Measurements from ENCODE around the gene BCL7B.

Gene BCL7B

DNA sequence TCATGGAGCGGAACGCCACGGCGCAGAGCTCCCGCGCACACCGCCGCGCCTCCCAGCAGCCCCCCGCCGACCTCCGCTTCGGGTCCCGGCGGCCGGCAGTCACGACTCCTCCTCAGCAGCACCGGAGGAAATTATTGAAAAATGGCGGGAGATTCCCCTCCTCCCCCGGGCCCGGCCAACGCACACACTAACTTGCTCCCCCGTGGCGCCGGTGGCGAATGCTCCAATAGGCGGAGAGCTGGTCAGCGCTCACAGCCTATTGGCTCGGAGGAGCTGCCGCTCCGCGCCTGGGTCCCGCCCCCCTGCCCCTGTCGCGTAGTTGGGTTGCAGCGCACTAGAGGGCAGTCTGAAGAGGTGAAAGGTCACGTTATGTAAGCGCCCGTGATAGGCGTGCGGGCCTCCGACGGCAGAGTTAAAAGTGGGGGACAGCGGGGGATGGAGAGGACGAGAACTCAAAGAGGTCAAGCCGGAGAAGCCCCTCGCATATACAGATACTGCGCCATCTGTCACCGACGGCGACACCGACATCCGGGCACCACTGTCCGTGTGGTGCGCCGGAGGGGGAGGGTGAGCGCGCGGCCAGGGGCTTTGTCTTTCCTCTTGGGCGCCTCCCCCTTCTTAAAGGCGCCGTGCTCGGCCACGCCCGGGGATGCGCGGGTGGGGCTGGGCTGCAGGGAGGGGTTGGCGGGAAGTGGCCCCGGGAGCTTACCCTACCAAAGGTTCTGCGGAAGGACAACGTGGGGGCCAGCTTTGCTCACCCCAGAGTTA, 35.2 kb downstream of the BCL7B start, which contains the start of gene BAZ1B:
Gene BAZ1B, minus strand, starts transcription at position 189 of the 768 bp plus-strand sequence. CDS start 360 bp downstream, outside the sequence.
- H3K27ac ChIP-seq, result peak within 1 kb of the TSS; percentile 92
- TF ChIP-seq, protein P1, sequence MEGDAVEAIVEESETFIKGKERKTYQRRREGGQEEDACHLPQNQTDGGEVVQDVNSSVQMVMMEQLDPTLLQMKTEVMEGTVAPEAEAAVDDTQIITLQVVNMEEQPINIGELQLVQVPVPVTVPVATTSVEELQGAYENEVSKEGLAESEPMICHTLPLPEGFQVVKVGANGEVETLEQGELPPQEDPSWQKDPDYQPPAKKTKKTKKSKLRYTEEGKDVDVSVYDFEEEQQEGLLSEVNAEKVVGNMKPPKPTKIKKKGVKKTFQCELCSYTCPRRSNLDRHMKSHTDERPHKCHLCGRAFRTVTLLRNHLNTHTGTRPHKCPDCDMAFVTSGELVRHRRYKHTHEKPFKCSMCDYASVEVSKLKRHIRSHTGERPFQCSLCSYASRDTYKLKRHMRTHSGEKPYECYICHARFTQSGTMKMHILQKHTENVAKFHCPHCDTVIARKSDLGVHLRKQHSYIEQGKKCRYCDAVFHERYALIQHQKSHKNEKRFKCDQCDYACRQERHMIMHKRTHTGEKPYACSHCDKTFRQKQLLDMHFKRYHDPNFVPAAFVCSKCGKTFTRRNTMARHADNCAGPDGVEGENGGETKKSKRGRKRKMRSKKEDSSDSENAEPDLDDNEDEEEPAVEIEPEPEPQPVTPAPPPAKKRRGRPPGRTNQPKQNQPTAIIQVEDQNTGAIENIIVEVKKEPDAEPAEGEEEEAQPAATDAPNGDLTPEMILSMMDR (IDR thresholded peaks at IDR 0.05), result peak; percentile 16; the same call in 1 of the 2 replicates
- no peak for TF ChIP-seq ZFX (IDR thresholded peaks at IDR 0.05; ENCODE audit: borderline replicate concordance)

- H3K27ac ChIP-seq, result peak overlapping the region; percentile 92
- TF ChIP-seq, protein P1 (IDR thresholded peaks at IDR 0.05), result no peak
- peak; percentile 81; the same call in 1 of the 2 replicates for TF ChIP-seq ZFX (IDR thresholded peaks at IDR 0.05; ENCODE audit: borderline replicate concordance)
Measured at GRCh38 chr7:73521636-73522104, 35.8 kb downstream of the BCL7B start.

- peak overlapping the region; percentile 92 for H3K27ac ChIP-seq
- TF ChIP-seq, protein P1 (IDR thresholded peaks at IDR 0.05), result no peak
- TF ChIP-seq ZFX (IDR thresholded peaks at IDR 0.05; ENCODE audit: borderline replicate concordance), result no peak
Measured at GRCh38 chr7:73520673-73521635, 36.5 kb downstream of the BCL7B start.

GRCh38 chr7:73519867-73520672, 37.4 kb downstream of the BCL7B start:
- peak overlapping the region; percentile 92 for H3K27ac ChIP-seq
- no peak for TF ChIP-seq ZFX (IDR thresholded peaks at IDR 0.05; ENCODE audit: borderline replicate concordance)
- TF ChIP-seq, protein P1 (IDR thresholded peaks at IDR 0.05), result no peak

- H3K27ac ChIP-seq, result no peak overlapping the region
Measured at GRCh38 chr7:73518470-73518869, 39.0 kb downstream of the BCL7B start.

More at GRCh38 chr7:73518470-73518869, 39.0 kb downstream of the BCL7B start:
- TF ChIP-seq, protein P1 (IDR thresholded peaks at IDR 0.05), result no peak
- no peak for TF ChIP-seq ZFX (IDR thresholded peaks at IDR 0.05; ENCODE audit: borderline replicate concordance)
